Ovary (tissue), 9 donors: Measurements from ENCODE around the gene MYPN. TPM values are rescaled to one million over a fixed set of nuclear protein-coding genes. Genes with fewer than 3 reads are reported as not detected.

Experiments
- DNase-seq, 5 donors: peaks; one replicate each; pipeline ENCODE4 v3.0.0-alpha.2; 2019 to 2020
- H3K27ac ChIP-seq, 2 donors: fragments of 200-600 bp; one replicate each; pipeline versions ENCODE4 v1.5.1 to v1.8.0; 2019 to 2022
- H3K27me3 ChIP-seq: fragments of 200-600 bp; one replicate; pipeline ENCODE4 v1.8.0; 2022
- H3K36me3 ChIP-seq: fragments of 200-600 bp; sonication (generic); one replicate; pipeline ENCODE4 v1.5.1; 2019
- H3K4me1 ChIP-seq: one replicate; pipeline ENCODE4 v1.8.1; 2013; ENCODE audit warnings: mild to moderate bottlenecking, moderate library complexity; ENCODE audit not compliant: insufficient read depth
- H3K4me3 ChIP-seq: fragments of 200-600 bp; sonication (generic); one replicate; pipeline ENCODE4 v1.5.1; 2017
- H3K9me3 ChIP-seq, 2 donors: fragments of 200-600 bp in 1 of 2; sonication (generic) in 1 of 2; one replicate each; pipeline versions ENCODE4 v1.5.1 to v1.8.1; 2013 to 2019; ENCODE audit warnings: mild to moderate bottlenecking in 1 of 2, moderate library complexity in 1 of 2
- CTCF ChIP-seq, 3 donors: fragments of 450-650 bp in 2 of 3; fragments of 200-600 bp in 1 of 3; IDR thresholded peaks; one replicate each; pipeline versions ENCODE4 v1.5.1 to v1.8.0; 2016 to 2022; ENCODE audit warnings: antibody characterized with exemption in 3 of 3, mild to moderate bottlenecking in 1 of 3
- EP300 ChIP-seq: sonication (generic); formaldehyde crosslinking; IDR thresholded peaks from one replicate; pipeline ENCODE4 v1.6.1; 2017; ENCODE audit warnings: antibody characterized with exemption
- POLR2A ChIP-seq: fragments of 450-650 bp; IDR thresholded peaks from one replicate; pipeline ENCODE4 v1.6.1; 2017; ENCODE audit warnings: antibody characterized with exemption, mild to moderate bottlenecking, moderate library complexity
- WGBS, 3 donors: extraction: QIAGEN DNeasy Blood & Tissue Kit in 1 of 3; methylation state at CpG; one replicate each; pipeline versions ENCODE4 v1.1.5 to v1.1.7; 2013 to 2017; 5-methylcytosine and 5-hydroxymethylcytosine counted together
- intact Hi-C, 4 donors: fragments of 100-400 bp; cut with DNase I; formaldehyde crosslinking; loops; one replicate each; pipeline versions ENCODE4 v1.11.0 to v1.15.1; 2022 to 2023
- polyA plus RNA-seq, 2 donors: library from polyadenylated mRNA; stranded (reverse); fragments of 200-250 nt in 1 of 2; fragments of 350-450 nt in 1 of 2; fragmentation: Illumina TruSeq in 1 of 2; extraction: RNeasy Lipid Tissue Mini Kit (QIAGEN cat#74804) in 1 of 2; gene quantifications; one replicate each; pipeline ENCODE4 v1.2.3, GENCODE V29; 2013 to 2014
- total RNA-seq, 7 donors: library from RNA; depleted of rRNA in 2 of 7; stranded (reverse); fragments of >200 nt in 2 of 7; fragmentation: NEBNext Ultra II Directional in 3 of 7; extraction: Animal tissue kit (Norgen Biotek cat#: 25700) in 3 of 7; gene quantifications; one replicate each; pipeline versions ENCODE4 v1.1.0 to v1.2.4, GENCODE V29; 2016 to 2023
- donor health status: DM: no; HTN: no; CAD: no; lungs with moderate emphysema.
- donor health status: DM: no; HTN: no; CAD: no.
- donor health status: Bipolar disorder and iron deficiency.
- donor health status: DM: yes; HTN: yes; CAD: no.
- donor health status: DM: no; HTN: no; CAD: no.
- donor health status: DM: yes; HTN: yes; CAD: no.

Gene MYPN
- total and polyA plus RNA-seq, 9 donors = 0.05 to 0.18 (median 0.16) TPM; not detected in 5

- Histone ChIP-seq H3K9me3 (no peaks in the 10 kb centered on the region), H3K4me1 (no peaks in the 10 kb centered on the region), H3K4me3 (no peak overlapping the region), H3K36me3 (no peaks in the 10 kb centered on the region), H3K27ac (no peak overlapping the region), H3K27me3 (no peaks in the 10 kb centered on the region)
- no peak for DNase-seq
- WGBS, 3 donors = 90 to 93% (median 92%) methylated on average over 1 of the region's 1 CpG
- intact Hi-C loops = no loop called here
- no peak for TF ChIP-seq EP300
- TF ChIP-seq CTCF (IDR thresholded peaks at IDR 0.05) = no peak
- no peak for TF ChIP-seq POLR2A
Measured at GRCh38 chr10:68146133-68146532, 36.8 kb downstream of the MYPN start.

- no peak for DNase-seq
- Histone ChIP-seq H3K4me1 (peaks cover 8% of the 10 kb centered on the region), H3K27ac (no peak overlapping the region), H3K36me3 (no peaks in the 10 kb centered on the region), H3K27me3 (no peaks in the 10 kb centered on the region), H3K9me3 (no peaks in the 10 kb centered on the region), H3K4me3 (no peak overlapping the region)
- intact Hi-C loops = loop anchor here in 1 of 4 donors (10.0 kb wide), 1 partner anchor 297 kb away; no protein-coding TSS in a partner anchor
- WGBS, 3 donors = 76 to 97% (median 87%) methylated on average over 1 of the region's 1 CpG
- TF ChIP-seq POLR2A (no peak), EP300 (no peak), CTCF (IDR thresholded peaks at IDR 0.05) (no peak)
Measured at GRCh38 chr10:68151453-68151852, 42.2 kb downstream of the MYPN start.

DNA sequence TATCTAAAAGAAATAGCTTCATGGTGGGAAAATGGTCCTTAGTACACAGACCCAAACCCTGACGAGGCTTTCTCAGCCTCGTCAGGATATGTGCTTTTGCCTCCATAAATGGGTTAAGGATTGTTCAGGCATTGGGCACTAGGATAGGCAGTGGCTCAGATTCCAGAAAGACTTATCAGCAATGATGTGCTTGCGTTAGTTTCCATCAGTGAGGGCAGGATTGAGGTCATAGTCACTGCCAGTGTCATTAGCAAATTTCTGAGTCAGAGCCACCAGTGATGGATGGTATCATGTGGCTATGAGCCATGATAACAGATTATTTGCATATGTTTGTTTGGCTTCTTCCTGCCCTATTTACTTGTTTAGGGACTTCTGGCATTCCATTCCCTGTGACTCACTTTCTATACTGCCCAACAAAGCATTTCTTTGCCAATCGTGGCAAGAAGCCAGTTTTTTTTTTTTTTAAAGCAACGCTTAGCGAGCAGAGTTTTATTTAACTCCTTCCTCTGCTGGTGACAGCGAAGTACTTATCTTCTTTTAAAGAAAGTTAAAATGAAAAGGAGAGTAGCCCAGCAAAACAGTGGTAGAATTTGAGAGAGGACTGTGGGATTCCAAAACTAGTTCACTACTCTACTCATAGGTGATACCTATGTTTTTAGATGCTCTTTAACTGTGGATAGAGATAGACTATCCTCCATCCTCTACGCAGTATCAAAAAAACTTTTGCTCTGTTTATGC, 44.4 kb downstream of the MYPN start:
- Histone ChIP-seq H3K27ac (peak overlapping the region in 1 of 2 donors; percentile 42), H3K36me3 (no peaks in the 10 kb centered on the region), H3K4me3 (no peak overlapping the region), H3K27me3 (no peaks in the 10 kb centered on the region), H3K9me3 (no peaks in the 10 kb centered on the region), H3K4me1 (peaks cover 8% of the 10 kb centered on the region)
- TF ChIP-seq CTCF (IDR thresholded peaks at IDR 0.05) (no peak), EP300 (peak; percentile 19), POLR2A (no peak)
- WGBS, 3 donors = 8 to 10% (median 8%) methylated on average over 8 of the region's 8 CpGs
- intact Hi-C loops = loop anchor here in 1 of 4 donors (10.0 kb wide), 1 partner anchor 299 kb away; no protein-coding TSS in a partner anchor
- DNase-seq = peak in 1 of 5 donors; percentile 13

- DNase-seq = peak; percentile 49 to 78 (median 75)
- intact Hi-C loops = loop anchor here in 1 of 4 donors (10.0 kb wide), 1 partner anchor 299 kb away; no protein-coding TSS in a partner anchor
- WGBS, 3 donors = 0 to 3% (median 1%) methylated on average over 3 of the region's 3 CpGs
- Histone ChIP-seq H3K9me3 (no peaks in the 10 kb centered on the region), H3K4me1 (peaks cover 8% of the 10 kb centered on the region), H3K27ac (peak overlapping the region in 1 of 2 donors; percentile 42), H3K4me3 (no peak overlapping the region), H3K27me3 (no peaks in the 10 kb centered on the region), H3K36me3 (no peaks in the 10 kb centered on the region)
- no peak for TF ChIP-seq EP300
- TF ChIP-seq CTCF (IDR thresholded peaks at IDR 0.05) = no peak
- TF ChIP-seq POLR2A = no peak
Measured at GRCh38 chr10:68154211-68154497, 44.9 kb downstream of the MYPN start.
